ENCODE measurements around the gene NEK6.

- TF ChIP-seq, protein P1, sequence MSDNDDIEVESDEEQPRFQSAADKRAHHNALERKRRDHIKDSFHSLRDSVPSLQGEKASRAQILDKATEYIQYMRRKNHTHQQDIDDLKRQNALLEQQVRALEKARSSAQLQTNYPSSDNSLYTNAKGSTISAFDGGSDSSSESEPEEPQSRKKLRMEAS (IDR thresholded peaks at IDR 0.05): no peak
- TF ChIP-seq, protein P2, sequence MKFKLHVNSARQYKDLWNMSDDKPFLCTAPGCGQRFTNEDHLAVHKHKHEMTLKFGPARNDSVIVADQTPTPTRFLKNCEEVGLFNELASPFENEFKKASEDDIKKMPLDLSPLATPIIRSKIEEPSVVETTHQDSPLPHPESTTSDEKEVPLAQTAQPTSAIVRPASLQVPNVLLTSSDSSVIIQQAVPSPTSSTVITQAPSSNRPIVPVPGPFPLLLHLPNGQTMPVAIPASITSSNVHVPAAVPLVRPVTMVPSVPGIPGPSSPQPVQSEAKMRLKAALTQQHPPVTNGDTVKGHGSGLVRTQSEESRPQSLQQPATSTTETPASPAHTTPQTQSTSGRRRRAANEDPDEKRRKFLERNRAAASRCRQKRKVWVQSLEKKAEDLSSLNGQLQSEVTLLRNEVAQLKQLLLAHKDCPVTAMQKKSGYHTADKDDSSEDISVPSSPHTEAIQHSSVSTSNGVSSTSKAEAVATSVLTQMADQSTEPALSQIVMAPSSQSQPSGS (IDR thresholded peaks at IDR 0.05; ENCODE audit: low read length): no peak
- TF ChIP-seq POLR2AphosphoS5 (IDR thresholded peaks at IDR 0.05; ENCODE audit: low read depth, low read length) (no peak), MAFK (IDR thresholded peaks at IDR 0.05; ENCODE audit: low read depth, low read length) (no peak), CTCF (IDR thresholded peaks at IDR 0.05; ENCODE audit: control extremely low read depth in 1 of 3, insufficient read depth in 1 of 3, low read depth in 1 of 3, low read length in 3 of 3) (no peak), SIX5 (IDR thresholded peaks at IDR 0.05; ENCODE audit: low read depth, low read length) (no peak), YY1 (IDR thresholded peaks at IDR 0.05; ENCODE audit: low read depth, low read length) (no peak)
Observed at GRCh38 chr9:124274738-124275137, 17.0 kb downstream of the NEK6 start.

Data from H1 (cell line).